A673 (cell line): ENCODE results near the gene LMOD2. TPM values are rescaled to one million over a fixed set of nuclear protein-coding genes. Genes with fewer than 3 reads are reported as not detected.

Experiments used
- BruUV-seq: library from RNA; stranded (reverse); fragments of 400-500 nt; replicated peaks from 2 replicates; lab custom pipeline; 2021; lab: Mats Ljungman, UMichigan
- CTCF ChIA-PET: fragments of 300-600 bp; sonication (Branson Sonifier 250); formaldehyde crosslinking; loops from one replicate; lab custom pipeline; 2022; ENCODE audit warnings: antibody characterized with exemption; lab: Charles Lee
- POLR2A ChIA-PET: fragments of 300-600 bp; sonication (Branson Sonifier 250); formaldehyde crosslinking; loops from one replicate; lab custom pipeline; 2022; ENCODE audit warnings: antibody characterized with exemption; ENCODE audit not compliant: low non-redundant PET; lab: Charles Lee
- DNase-seq: peaks from one replicate; pipeline ENCODE4 v3.0.0-alpha.2; 2015; ENCODE audit warnings: low spot score
- H3K27ac ChIP-seq: fragments of 200-600 bp; sonication (generic); 2 replicates; pipeline ENCODE4 v1.5.1; 2016; ENCODE audit warnings: mixed run types, low read depth, mild to moderate bottlenecking, mixed read lengths, antibody characterized with exemption, low read length; ENCODE audit not compliant: poor library complexity, severe bottlenecking
- H3K27me3 ChIP-seq: fragments of 200-600 bp; sonication (generic); replicated peaks from 2 replicates; pipeline ENCODE4 v1.6.1; 2017; ENCODE audit warnings: mixed run types, low read depth, mild to moderate bottlenecking, mixed read lengths, antibody characterized with exemption, low read length; ENCODE audit not compliant: insufficient read depth, poor library complexity
- H3K36me3 ChIP-seq: fragments of 200-600 bp; sonication (generic); 2 replicates; pipeline ENCODE4 v1.6.1; 2016; ENCODE audit warnings: mixed run types, mild to moderate bottlenecking, mixed read lengths, antibody characterized with exemption, low read length; ENCODE audit not compliant: insufficient read depth, poor library complexity, severe bottlenecking
- H3K4me1 ChIP-seq: fragments of 200-600 bp; sonication (generic); 2 replicates; pipeline ENCODE4 v1.6.1; 2017; ENCODE audit warnings: mixed run types, mild to moderate bottlenecking, mixed read lengths, antibody characterized with exemption, low read length; ENCODE audit not compliant: insufficient read depth, poor library complexity, severe bottlenecking
- H3K4me3 ChIP-seq: fragments of 200-600 bp; sonication (generic); 2 replicates; pipeline ENCODE4 v1.5.1; 2016; ENCODE audit warnings: low read depth, mixed run types, mild to moderate bottlenecking, mixed read lengths, low read length; ENCODE audit not compliant: poor library complexity, severe bottlenecking
- H3K9me3 ChIP-seq: fragments of 200-600 bp; sonication (generic); 2 replicates; pipeline ENCODE4 v1.6.1; 2016; ENCODE audit warnings: mixed run types, low read depth, mild to moderate bottlenecking, mixed read lengths, antibody characterized with exemption, low read length; ENCODE audit not compliant: poor library complexity, severe bottlenecking
- CTCF ChIP-seq: fragments of 300-800, 200-600 bp; sonication (generic); conservative IDR thresholded peaks from 2 replicates; pipeline ENCODE4 v1.5.1; 2017; ENCODE audit warnings: low read depth, mild to moderate bottlenecking, antibody characterized with exemption, low read length, moderate library complexity, mixed read lengths
- EZH2 ChIP-seq: fragments of 200-600 bp; sonication (generic); IDR thresholded peaks from 2 replicates; pipeline ENCODE4 v1.6.1; 2017; ENCODE audit warnings: borderline replicate concordance, low read depth, mild to moderate bottlenecking, mixed read lengths, antibody characterized with exemption, low read length; ENCODE audit not compliant: poor library complexity, severe bottlenecking
- intact Hi-C: fragments of 100-400 bp; cut with micrococcal nuclease; formaldehyde crosslinking; loops from one replicate; pipeline ENCODE4 v1.10.0; 2022; ENCODE audit not compliant: unreplicated experiment
- total RNA-seq: library from RNA; stranded (reverse); gene quantifications from 2 replicates; pipeline ENCODE4 v1.2.3, GENCODE V29; 2021

Gene LMOD2
- total RNA-seq, 1 experiment from 2014 or later: not detected

GRCh38 chr7:123624527-123625183 lies 31.0 kb upstream of the LMOD2 start:
- Histone ChIP-seq H3K4me1 (no peaks in the 10 kb centered on the region), H3K27ac (no peak overlapping the region), H3K9me3 (no peaks in the 10 kb centered on the region), H3K4me3 (no peak overlapping the region), H3K36me3 (no peaks in the 10 kb centered on the region), H3K27me3 (no peaks in the 10 kb centered on the region)
- CTCF ChIA-PET: interaction anchor here (1.0 kb wide), 1 partner anchor 130 kb away, joined by 4 read pairs; no protein-coding TSS in a partner anchor
- DNase-seq: peak; percentile 42
- POLR2A ChIA-PET: no interaction called here
- no TSS peak for BruUV-seq
- intact Hi-C loops: loop anchor here (10.0 kb wide), 1 partner anchor 130 kb away; no protein-coding TSS in a partner anchor
- TF ChIP-seq EZH2 (no peak), CTCF (peak; percentile 69)

GRCh38 chr7:123625254-123625653 lies 30.4 kb upstream of the LMOD2 start:
- ChIA-PET CTCF (no interaction called here), POLR2A (no interaction called here)
- no peak for DNase-seq
- Histone ChIP-seq H3K27me3 (no peaks in the 10 kb centered on the region), H3K4me3 (no peak overlapping the region), H3K27ac (no peak overlapping the region), H3K36me3 (no peaks in the 10 kb centered on the region), H3K9me3 (no peaks in the 10 kb centered on the region), H3K4me1 (no peaks in the 10 kb centered on the region)
- BruUV-seq: no TSS peak
- TF ChIP-seq EZH2: no peak
- TF ChIP-seq CTCF: no peak
- intact Hi-C loops: loop anchor here (10.0 kb wide), 1 partner anchor 130 kb away; no protein-coding TSS in a partner anchor

DNA sequence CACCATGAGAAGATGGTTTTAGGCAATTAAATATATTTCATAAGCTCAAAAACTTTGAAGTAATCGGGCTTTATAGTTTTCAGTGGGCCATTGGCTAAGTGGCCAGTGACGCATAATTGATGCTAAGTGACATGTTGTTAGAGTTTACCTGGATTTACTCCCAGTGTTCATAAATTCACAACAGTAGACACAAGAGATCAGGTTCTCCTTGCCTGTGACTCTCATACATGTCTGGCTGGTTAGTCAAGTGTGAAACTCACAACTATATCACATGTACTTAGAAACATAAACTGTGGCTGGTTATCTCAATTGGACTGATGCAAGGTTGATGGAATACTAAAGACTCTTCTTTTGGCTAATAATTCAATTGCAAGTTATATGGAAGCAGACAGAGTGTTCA lies 27.8 kb upstream of the LMOD2 start:
- CTCF ChIA-PET: no interaction called here

More for the DNA sequence above, 27.8 kb upstream of the LMOD2 start:
- Histone ChIP-seq H3K27ac (no peak overlapping the region), H3K27me3 (no peaks in the 10 kb centered on the region), H3K36me3 (no peaks in the 10 kb centered on the region), H3K4me1 (no peaks in the 10 kb centered on the region), H3K9me3 (no peaks in the 10 kb centered on the region), H3K4me3 (no peak overlapping the region)
- TF ChIP-seq EZH2 (no peak), CTCF (no peak)
- intact Hi-C loops: loop anchor here (10.0 kb wide), 1 partner anchor 133 kb away; no protein-coding TSS in a partner anchor
- no peak for DNase-seq
- POLR2A ChIA-PET: no interaction called here
- no TSS peak for BruUV-seq
